GM06990 (cell line): ENCODE measurements around the gene SLC23A2.
"Not testable (repeated sequence)": the region's sequence is repeated elsewhere in the genome, so short reads cannot be mapped to it uniquely, and the experiment has no call there.

ENCODE experiments used
- DNase-seq: peaks from one replicate; pipeline ENCODE4 v3.0.0-alpha.2; 2011; ENCODE audit not compliant: insufficient read length; ENCODE audit errors: extremely low read depth
- H3K27me3 ChIP-seq: replicated peaks from 2 replicates; pipeline ENCODE4 v1.6.0; 2011; ENCODE audit warnings: low read length; ENCODE audit not compliant: control insufficient read depth, insufficient read depth
- H3K36me3 ChIP-seq: 2 replicates; pipeline ENCODE4 v1.5.1; 2011; ENCODE audit warnings: low read length; ENCODE audit not compliant: control insufficient read depth, insufficient read depth
- H3K4me3 ChIP-seq: replicated peaks from 2 replicates; pipeline ENCODE4 v1.5.1; 2011; ENCODE audit warnings: low read depth, mild to moderate bottlenecking, control low read depth, low read length
- CTCF ChIP-seq: IDR thresholded peaks from 2 replicates; pipeline ENCODE4 v1.5.1; 2011; ENCODE audit warnings: low read length, control low read depth, mild to moderate bottlenecking, inconsistent platforms; ENCODE audit not compliant: insufficient read depth, poor library complexity, severe bottlenecking

SLC23A2 gene

GRCh38 chr20:4850960-4851359 lies 150.3 kb downstream of the SLC23A2 start:
- H3K36me3 ChIP-seq = peaks cover 2% of the 10 kb centered on the region; the same call in 1 of the 2 replicates
- no peak for TF ChIP-seq CTCF
- no peak overlapping the region for H3K4me3 ChIP-seq
- no peak for DNase-seq
- no peaks in the 10 kb centered on the region for H3K27me3 ChIP-seq

- not testable (repeated sequence) for H3K36me3 ChIP-seq, DNase-seq, H3K27me3 ChIP-seq, H3K4me3 ChIP-seq
Observed at GRCh38 chr20:4848829-4849228, 152.5 kb downstream of the SLC23A2 start.

GRCh38 chr20:4848041-4848440 lies 153.3 kb downstream of the SLC23A2 start:
- peaks cover 2% of the 10 kb centered on the region; the same call in 1 of the 2 replicates for H3K36me3 ChIP-seq
- H3K27me3 ChIP-seq = no peaks in the 10 kb centered on the region
- TF ChIP-seq CTCF = no peak
- DNase-seq = no peak
- no peak overlapping the region for H3K4me3 ChIP-seq

GRCh38 chr20:4846821-4847220 lies 154.5 kb downstream of the SLC23A2 start:
- no peak for DNase-seq
- TF ChIP-seq CTCF = no peak
- Histone ChIP-seq H3K4me3 (no peak overlapping the region), H3K27me3 (no peaks in the 10 kb centered on the region), H3K36me3 (no peaks in the 10 kb centered on the region)

GRCh38 chr20:4844751-4845465 lies 156.4 kb downstream of the SLC23A2 start:
- Histone ChIP-seq H3K4me3 (no peak overlapping the region), H3K36me3 (no peaks in the 10 kb centered on the region), H3K27me3 (no peaks in the 10 kb centered on the region)
- no peak for DNase-seq
- TF ChIP-seq CTCF = no peak

GRCh38 chr20:4844325-4844724 lies 157.0 kb downstream of the SLC23A2 start:
- no peak for TF ChIP-seq CTCF
- H3K27me3 ChIP-seq = no peaks in the 10 kb centered on the region
- H3K4me3 ChIP-seq = no peak overlapping the region
- no peaks in the 10 kb centered on the region for H3K36me3 ChIP-seq
- no peak for DNase-seq
